ENCODE measurements around the gene BPIFB2. TPM values are rescaled to one million over a fixed set of nuclear protein-coding genes. Genes with fewer than 3 reads are reported as not detected.

The BPIFB2 gene
- polyA plus RNA-seq, 1 experiment, result not detected

GRCh38 chr20:33030569-33030968 lies 23.1 kb downstream of the BPIFB2 start:
- DNase-seq (ENCODE audit: low read depth, low spot score), result no peak
- no peak overlapping the region for H3K27ac ChIP-seq (ENCODE audit: low read depth, low read length)
- POLR2A ChIA-PET, result no interaction called here
- H3K9me3 ChIP-seq (ENCODE audit: control insufficient read depth, insufficient read depth, low read length), result no peaks in the 10 kb centered on the region; the same call in 1 of the 2 replicates
- CTCF ChIA-PET, result no interaction called here
- H3K4me3 ChIP-seq (ENCODE audit: low read depth, low read length), result no peak overlapping the region
- H3K27me3 ChIP-seq (ENCODE audit: control insufficient read depth, insufficient read depth, low read length), result peaks cover 3% of the 10 kb centered on the region
- no peak for TF ChIP-seq CTCF (IDR thresholded peaks at IDR 0.05; ENCODE audit: low read depth, low read length)

- CTCF ChIA-PET, result no interaction called here
Measured at GRCh38 chr20:33031531-33031930, 24.0 kb downstream of the BPIFB2 start, which contains the start of gene BPIFB6. Gene BPIFB6 (plus strand): TSS chr20:33031648. CDS start chr20:33031648, 0 bp downstream.

GRCh38 chr20:33032555-33032954 lies 25.1 kb downstream of the BPIFB2 start:
- Histone ChIP-seq H3K27ac (ENCODE audit: low read depth, low read length) (no peak overlapping the region), H3K27me3 (ENCODE audit: control insufficient read depth, insufficient read depth, low read length) (no peaks in the 10 kb centered on the region), H3K4me3 (ENCODE audit: low read depth, low read length) (no peak overlapping the region), H3K9me3 (ENCODE audit: control insufficient read depth, insufficient read depth, low read length) (no peaks in the 10 kb centered on the region; the same call in 1 of the 2 replicates)
- no peak for TF ChIP-seq CTCF (IDR thresholded peaks at IDR 0.05; ENCODE audit: low read depth, low read length)
- ChIA-PET POLR2A (no interaction called here), CTCF (no interaction called here)
- no peak for DNase-seq (ENCODE audit: low read depth, low spot score)

More at GRCh38 chr20:33031531-33031930, 24.0 kb downstream of the BPIFB2 start, which contains the start of gene BPIFB6:
- TF ChIP-seq CTCF (IDR thresholded peaks at IDR 0.05; ENCODE audit: low read depth, low read length), result no peak
- no peak within 1 kb of the TSS for H3K4me3 ChIP-seq (ENCODE audit: low read depth, low read length)
- POLR2A ChIA-PET, result no interaction called here
- H3K9me3 ChIP-seq (ENCODE audit: control insufficient read depth, insufficient read depth, low read length), result no peaks in the 10 kb centered on the region; the same call in 1 of the 2 replicates
- DNase-seq (ENCODE audit: low read depth, low spot score), result no peak
- peaks cover 3% of the 10 kb centered on the region for H3K27me3 ChIP-seq (ENCODE audit: control insufficient read depth, insufficient read depth, low read length)
- no peak within 1 kb of the TSS for H3K27ac ChIP-seq (ENCODE audit: low read depth, low read length)

- Histone ChIP-seq H3K27me3 (ENCODE audit: control insufficient read depth, insufficient read depth, low read length) (no peaks in the 10 kb centered on the region), H3K4me3 (ENCODE audit: low read depth, low read length) (no peak overlapping the region), H3K9me3 (ENCODE audit: control insufficient read depth, insufficient read depth, low read length) (no peaks in the 10 kb centered on the region), H3K27ac (ENCODE audit: low read depth, low read length) (no peak overlapping the region)
- no peak for DNase-seq (ENCODE audit: low read depth, low spot score)
- no peak for TF ChIP-seq CTCF (IDR thresholded peaks at IDR 0.05; ENCODE audit: low read depth, low read length)
- CTCF ChIA-PET, result no interaction called here
- POLR2A ChIA-PET, result no interaction called here
Measured at GRCh38 chr20:33033381-33033780, 25.9 kb downstream of the BPIFB2 start.

- no peak overlapping the region for H3K27ac ChIP-seq (ENCODE audit: low read depth, low read length)
- CTCF ChIA-PET, result no interaction called here
- POLR2A ChIA-PET, result no interaction called here
- H3K9me3 ChIP-seq (ENCODE audit: control insufficient read depth, insufficient read depth, low read length), result no peaks in the 10 kb centered on the region
- DNase-seq (ENCODE audit: low read depth, low spot score), result no peak
- no peak for TF ChIP-seq CTCF (IDR thresholded peaks at IDR 0.05; ENCODE audit: low read depth, low read length)
- H3K27me3 ChIP-seq (ENCODE audit: control insufficient read depth, insufficient read depth, low read length), result no peaks in the 10 kb centered on the region
- no peak overlapping the region for H3K4me3 ChIP-seq (ENCODE audit: low read depth, low read length)
Measured at GRCh38 chr20:33034115-33034514, 26.6 kb downstream of the BPIFB2 start.
